CD14-positive monocyte (primary cell): ENCODE results near the gene PLXNB3. TPM values are rescaled to one million over a fixed set of nuclear protein-coding genes. Genes with fewer than 3 reads are reported as not detected.

ENCODE experiments used
- DNase-seq, 3 donors: peaks; one replicate each; pipeline ENCODE4 v3.0.0-alpha.2; 2011 to 2022
- H2AFZ ChIP-seq: 2 replicates; pipeline ENCODE4 v1.6.0; 2012; ENCODE audit warnings: mild to moderate bottlenecking, low read depth, low read length, inconsistent platforms; ENCODE audit not compliant: insufficient read depth, poor library complexity, severe bottlenecking
- H3K27ac ChIP-seq, 2 donors: 1 replicate in 1 of 2; 2 replicates in 1 of 2; pipeline ENCODE4 v1.5.1; 2012 to 2013; ENCODE audit warnings: low read length in 2 of 2, control low read depth in 1 of 2, inconsistent platforms in 1 of 2, low read depth in 1 of 2, mild to moderate bottlenecking in 1 of 2
- H3K27me3 ChIP-seq, 2 donors: one replicate each; pipeline versions ENCODE4 v1.6.0 to v1.6.1; 2011 to 2013; ENCODE audit warnings: low read length in 2 of 2; ENCODE audit not compliant: control insufficient read depth in 2 of 2, insufficient read depth in 2 of 2
- H3K36me3 ChIP-seq, 2 donors: replicated peaks in 1 of 2; 1 replicate in 1 of 2; 2 replicates in 1 of 2; pipeline versions ENCODE4 v1.5.1 to v1.6.1; 2012 to 2013; ENCODE audit warnings: low read length in 2 of 2, control low read depth in 1 of 2, inconsistent platforms in 1 of 2, mild to moderate bottlenecking in 1 of 2; ENCODE audit not compliant: insufficient read depth in 2 of 2, control insufficient read depth in 1 of 2
- H3K4me1 ChIP-seq, 2 donors: 1 replicate in 1 of 2; 2 replicates in 1 of 2; pipeline versions ENCODE4 v1.5.1 to v1.6.1; 2012 to 2013; ENCODE audit warnings: low read length in 2 of 2, control low read depth in 1 of 2, inconsistent platforms in 1 of 2, mild to moderate bottlenecking in 1 of 2, moderate library complexity in 1 of 2; ENCODE audit not compliant: insufficient read depth in 2 of 2, control insufficient read depth in 1 of 2
- H3K4me2 ChIP-seq: replicated peaks from 2 replicates; pipeline ENCODE3; 2012; ENCODE audit warnings: low read length, moderate library complexity, mild to moderate bottlenecking; ENCODE audit not compliant: poor library complexity, severe bottlenecking; ENCODE audit errors: extremely low read depth
- H3K4me3 ChIP-seq, 3 experiments: fragments of 200-600 bp in 1 of 3; sonication (generic) in 1 of 3; replicated peaks in 1 of 3; 1 replicate in 2 of 3; 2 replicates in 1 of 3; pipeline ENCODE4 v1.5.1; 2011 to 2013; ENCODE audit warnings: low read length in 3 of 3, mild to moderate bottlenecking in 3 of 3, control low read depth in 2 of 3, low read depth in 2 of 3, inconsistent platforms in 1 of 3, moderate library complexity in 1 of 3
- H3K79me2 ChIP-seq: 2 replicates; pipeline ENCODE4 v1.6.0; 2012; ENCODE audit warnings: mild to moderate bottlenecking, control low read depth, inconsistent platforms, low read length, moderate library complexity; ENCODE audit not compliant: insufficient read depth
- H3K9ac ChIP-seq: 2 replicates; pipeline ENCODE4 v1.6.0; 2017; ENCODE audit warnings: low read length, mild to moderate bottlenecking; ENCODE audit not compliant: insufficient read depth, poor library complexity, severe bottlenecking
- H3K9me3 ChIP-seq, 2 donors: replicated peaks in 1 of 2; 1 replicate in 1 of 2; 2 replicates in 1 of 2; pipeline versions ENCODE4 v1.5.1 to v1.6.1; 2012 to 2013; ENCODE audit warnings: low read length in 2 of 2, control low read depth in 1 of 2; ENCODE audit not compliant: control insufficient read depth in 1 of 2, insufficient read depth in 1 of 2
- H4K20me1 ChIP-seq: 2 replicates; pipeline ENCODE4 v1.6.0; 2012; ENCODE audit warnings: mild to moderate bottlenecking, low read length, control low read depth, moderate library complexity; ENCODE audit not compliant: insufficient read depth
- H3K27ac Mint-ChIP-seq, 7 donors: one replicate each; pipeline ENCODE4 v1.8.0; 2020; ENCODE audit warnings: mild to moderate bottlenecking in 7 of 7, mixed read lengths in 7 of 7, moderate library complexity in 6 of 7, inconsistent platforms in 2 of 7
- H3K27me3 Mint-ChIP-seq, 3 donors: one replicate each; pipeline ENCODE4 v1.8.0; 2021 to 2022; ENCODE audit warnings: low read depth in 3 of 3, mild to moderate bottlenecking in 3 of 3, mixed read lengths in 3 of 3, moderate library complexity in 3 of 3, inconsistent platforms in 1 of 3
- H3K36me3 Mint-ChIP-seq, 2 donors: one replicate each; pipeline ENCODE4 v1.8.0; 2020; ENCODE audit warnings: mixed read lengths in 2 of 2, inconsistent platforms in 1 of 2, mild to moderate bottlenecking in 1 of 2
- H3K4me1 Mint-ChIP-seq: one replicate; pipeline ENCODE4 v1.8.0; 2020; ENCODE audit warnings: mild to moderate bottlenecking, mixed read lengths
- H3K4me3 Mint-ChIP-seq, 2 donors: one replicate each; pipeline ENCODE4 v1.8.0; 2020; ENCODE audit warnings: mild to moderate bottlenecking in 2 of 2, mixed read lengths in 2 of 2, moderate library complexity in 1 of 2
- H3K9me3 Mint-ChIP-seq, 7 donors: one replicate each; pipeline ENCODE4 v1.8.0; 2020 to 2022; ENCODE audit warnings: mixed read lengths in 7 of 7, mild to moderate bottlenecking in 6 of 7, moderate library complexity in 6 of 7, inconsistent platforms in 2 of 7
- CTCF ChIP-seq: fragments of 200-600 bp; IDR thresholded peaks from one replicate; pipeline ENCODE4 v1.8.0; 2022; ENCODE audit warnings: antibody characterized with exemption, mild to moderate bottlenecking
- WGBS: methylation state at CpG from one replicate; pipeline ENCODE4 v1.1.5; 2013; ENCODE audit warnings: missing lambda C conversion rate; ENCODE audit not compliant: insufficient coverage; 5-methylcytosine and 5-hydroxymethylcytosine counted together
- intact Hi-C, 2 donors: fragments of 100-400 bp; cut with micrococcal nuclease; formaldehyde crosslinking; loops; one replicate each; pipeline versions ENCODE4 v1.15.0 to v1.15.1; 2023
- polyA plus RNA-seq, 3 donors: library from polyadenylated mRNA; depleted of rRNA in 1 of 3; unstranded in 2 of 3; stranded (reverse) in 1 of 3; fragments of 300-500 nt in 2 of 3; fragments of >200 nt in 1 of 3; fragmentation: Illumina TruSeq in 2 of 3; gene quantifications; 1 replicate in 2 of 3; 2 replicates in 1 of 3; pipeline ENCODE4 v1.2.3, GENCODE V29; 2012 to 2021

PLXNB3 gene
- polyA plus RNA-seq, 3 donors, result not detected

GRCh38 chrX:153776120-153776599 lies 12.1 kb downstream of the PLXNB3 start:
- Mint-ChIP-seq H3K36me3 (no peaks in the 10 kb centered on the region), H3K27me3 (peaks cover 11 to 20% (median 11%) of the 10 kb centered on the region in 3 donors), H3K4me3 (no peak overlapping the region), H3K27ac (no peak overlapping the region), H3K4me1 (no peaks in the 10 kb centered on the region), H3K9me3 (peaks cover 0 to 13% (median 2%) of the 10 kb centered on the region in 7 donors)
- no CpG with 5 or more reads among the region's 20 CpGs for WGBS
- H3K4me1 ChIP-seq, result no peaks in the 10 kb centered on the region
- no peaks in the 10 kb centered on the region for H4K20me1 ChIP-seq
- TF ChIP-seq CTCF, result no peak
- H3K27ac ChIP-seq, result no peak overlapping the region
- intact Hi-C loops, result no loop called here
- no peaks in the 10 kb centered on the region for H3K79me2 ChIP-seq
- H2AFZ ChIP-seq, result no peak overlapping the region
- no peaks in the 10 kb centered on the region for H3K9me3 ChIP-seq
- peaks cover 0 to 12% of the 10 kb centered on the region in 2 donors for H3K27me3 ChIP-seq
- H3K4me3 ChIP-seq, result no peak overlapping the region
- no peak for DNase-seq
- no peak overlapping the region for H3K4me2 ChIP-seq
- H3K9ac ChIP-seq, result no peak overlapping the region
- no peaks in the 10 kb centered on the region for H3K36me3 ChIP-seq

GRCh38 chrX:153776611-153777045 lies 12.6 kb downstream of the PLXNB3 start:
- no peaks in the 10 kb centered on the region for H4K20me1 ChIP-seq
- no peak for TF ChIP-seq CTCF
- WGBS, result 72% methylated on average over 5 of the region's 22 CpGs
- no peak overlapping the region for H2AFZ ChIP-seq
- no peak overlapping the region for H3K9ac ChIP-seq
- Mint-ChIP-seq H3K4me1 (no peaks in the 10 kb centered on the region), H3K4me3 (no peak overlapping the region), H3K36me3 (no peaks in the 10 kb centered on the region), H3K27me3 (peaks cover 13 to 25% (median 15%) of the 10 kb centered on the region in 3 donors), H3K27ac (no peak overlapping the region), H3K9me3 (peaks cover 0 to 13% (median 2%) of the 10 kb centered on the region in 7 donors)
- H3K27me3 ChIP-seq, result peaks cover 0 to 17% of the 10 kb centered on the region in 2 donors
- H3K4me1 ChIP-seq, result no peaks in the 10 kb centered on the region
- intact Hi-C loops, result no loop called here
- no peak overlapping the region for H3K4me3 ChIP-seq
- no peaks in the 10 kb centered on the region for H3K36me3 ChIP-seq
- no peak overlapping the region for H3K27ac ChIP-seq
- DNase-seq, result no peak
- no peaks in the 10 kb centered on the region for H3K79me2 ChIP-seq
- H3K9me3 ChIP-seq, result no peaks in the 10 kb centered on the region
- H3K4me2 ChIP-seq, result no peak overlapping the region
